HepG2 (cell line): ENCODE results near the gene SMIM31. TPM values are rescaled to one million over a fixed set of nuclear protein-coding genes. Genes with fewer than 3 reads are reported as not detected.

Experiments used
- ATAC-seq: fragments of 200-7000 bp; cut with Tn5 transposase; 3 replicates; pipeline ENCODE4 v1.9.1; 2020; ENCODE audit warnings: mild to moderate bottlenecking, moderate library complexity
- BruUV-seq: library from RNA; stranded (reverse); fragments of 400-500 nt; replicated peaks from 2 replicates; lab custom pipeline; 2021; lab: Mats Ljungman, UMichigan
- CTCF ChIA-PET: fragments of 300-600 bp; formaldehyde crosslinking; extraction: SDS; loops from one replicate; lab custom pipeline; 2021; ENCODE audit warnings: low total read pairs, inconsistent platforms, low intra/inter-chr PET ratio; lab: Yijun Ruan, JAX
- POLR2A ChIA-PET: fragments of 350-600 bp; sonication (Branson Sonifier 250); formaldehyde crosslinking; loops from one replicate; lab custom pipeline; 2020; ENCODE audit warnings: antibody characterized with exemption, inconsistent platforms; lab: Yijun Ruan, JAX
- DNase-seq: peaks from one replicate; pipeline ENCODE4 v3.0.0-alpha.2; 2015; ENCODE audit warnings: low spot score
- FAIRE-seq: peaks from 3 replicates; lab custom pipeline; 2011; peaks lifted over from hg19 to GRCh38; lab: Jason Lieb, UNC
- H2AFZ ChIP-seq: one replicate; pipeline ENCODE4 v1.6.1; 2011; ENCODE audit warnings: low read length, inconsistent platforms
- H3K27ac ChIP-seq: fragments of 300-600 bp; 3 replicates; pipeline ENCODE4 v1.8.0; 2011; ENCODE audit warnings: mixed run types, mild to moderate bottlenecking, mixed read lengths, low read length, inconsistent platforms; ENCODE audit not compliant: insufficient read depth; ENCODE audit errors: extremely low read length
- H3K27me3 ChIP-seq, 2 experiments: fragments of 200-600 bp in 1 of 2; 2 replicates in 1 of 2; 3 replicates in 1 of 2; pipeline versions ENCODE4 v1.6.0 to v1.8.0; 2011; ENCODE audit warnings: low read length in 2 of 2, mild to moderate bottlenecking in 2 of 2, moderate library complexity in 2 of 2, inconsistent platforms in 1 of 2; ENCODE audit not compliant: insufficient read depth in 2 of 2, control insufficient read depth in 1 of 2
- H3K36me3 ChIP-seq, 2 experiments: fragments of 200-600 bp in 1 of 2; replicated peaks in 1 of 2; 2 replicates in 1 of 2; 3 replicates in 1 of 2; pipeline versions ENCODE4 v1.5.1 to v1.8.0; 2011; ENCODE audit warnings: low read length in 2 of 2, inconsistent platforms in 1 of 2; ENCODE audit not compliant: insufficient read depth in 2 of 2, control insufficient read depth in 1 of 2
- H3K4me1 ChIP-seq: 2 replicates; pipeline ENCODE4 v1.5.1; 2012; ENCODE audit warnings: low read length, inconsistent platforms; ENCODE audit not compliant: insufficient read depth
- H3K4me2 ChIP-seq: 2 replicates; pipeline ENCODE4 v1.6.0; 2011; ENCODE audit warnings: low read depth, low read length, inconsistent platforms
- H3K4me3 ChIP-seq, 3 experiments: fragments of 200-600 bp in 1 of 3; sonication (generic), shearing (Covaris generic) in 1 of 3; replicated peaks in 1 of 3; 2 replicates each; pipeline ENCODE4 v1.5.1; 2011 to 2016; ENCODE audit warnings: low read length in 3 of 3, inconsistent platforms in 2 of 3, low read depth in 2 of 3, mild to moderate bottlenecking in 2 of 3, control low read depth in 1 of 3, mixed read lengths in 1 of 3; ENCODE audit not compliant: insufficient read depth in 1 of 3
- H3K79me2 ChIP-seq: one replicate; pipeline ENCODE4 v1.6.1; 2011; ENCODE audit warnings: low read length, inconsistent platforms; ENCODE audit not compliant: insufficient read depth
- H3K9ac ChIP-seq: 2 replicates; pipeline ENCODE4 v1.6.0; 2011; ENCODE audit warnings: mild to moderate bottlenecking, low read depth, low read length, inconsistent platforms; ENCODE audit not compliant: insufficient read depth
- H3K9me3 ChIP-seq: 2 replicates; pipeline ENCODE4 v1.5.1; 2012; ENCODE audit warnings: mild to moderate bottlenecking, low read length
- H4K20me1 ChIP-seq: 2 replicates; pipeline ENCODE4 v1.6.0; 2011; ENCODE audit warnings: inconsistent platforms, mild to moderate bottlenecking, low read length, moderate library complexity; ENCODE audit not compliant: insufficient read depth
- ARNT2 ChIP-seq: sonication (generic); formaldehyde crosslinking; IDR thresholded peaks from 2 replicates; pipeline ENCODE4 v1.8.0; 2022; ENCODE audit warnings: mild to moderate bottlenecking, low read depth, missing genetic modification reagents, moderate library complexity
- PHF20 ChIP-seq: sonication (generic); formaldehyde crosslinking; IDR thresholded peaks from 2 replicates; pipeline ENCODE4 v1.5.0; 2020; ENCODE audit warnings: mild to moderate bottlenecking, missing genetic modification reagents
- ZKSCAN8 ChIP-seq: IDR thresholded peaks from 2 replicates; pipeline ENCODE4 v1.6.1; 2016; ENCODE audit warnings: borderline replicate concordance, missing genetic modification reagents, missing compliant biosample characterization
- ZNF382 ChIP-seq: sonication (generic); formaldehyde crosslinking; IDR thresholded peaks from 2 replicates; pipeline ENCODE4 v1.5.0; 2020; ENCODE audit warnings: missing genetic modification reagents, mild to moderate bottlenecking, borderline replicate concordance
- ZNF432 ChIP-seq: sonication (generic); formaldehyde crosslinking; IDR thresholded peaks from 2 replicates; pipeline ENCODE4 v1.5.0; 2020; ENCODE audit warnings: missing genetic modification reagents, mild to moderate bottlenecking, borderline replicate concordance
- WGBS: methylation state at CpG from one replicate; pipeline ENCODE4 v1.1.6; 2017; ENCODE audit warnings: low lambda C conversion rate; 5-methylcytosine and 5-hydroxymethylcytosine counted together
- in situ Hi-C: cut with HindIII; loops from 2 replicates; pipeline ENCODE4 v1.10.0; 2017; ENCODE audit warnings: low pct_unique_long_range_greater_than_20kb; ENCODE audit not compliant: extremely low pct_ligation_motif_present
- intact Hi-C: fragments of 100-400 bp; cut with micrococcal nuclease; formaldehyde crosslinking; loops from one replicate; pipeline ENCODE4 v1.10.0; 2022; ENCODE audit not compliant: unreplicated experiment
- polyA plus RNA-seq, 8 experiments: library from polyadenylated mRNA; depleted of rRNA in 3 of 8; stranded (reverse) in 7 of 8; unstranded in 1 of 8; fragments of >200 nt; fragmentation: Illumina TruSeq in 4 of 8; extraction: Trizol in 4 of 8; gene quantifications; 2 replicates each; pipeline versions ENCODE4 v1.2.1 to v1.2.3, GENCODE V29; 2011 to 2016; ENCODE audit warnings: low read depth in 4 of 8, missing spikeins in 1 of 8, mixed read lengths in 1 of 8; ENCODE audit not compliant: insufficient read depth in 1 of 8
- total RNA-seq, 5 experiments: library from RNA; depleted of rRNA; stranded (reverse); fragments of >200 nt; fragmentation: Illumina TruSeq; extraction: Trizol; gene quantifications; 2 replicates each; pipeline ENCODE4 v1.2.3, GENCODE V29; 2016; ENCODE audit warnings: low read depth in 1 of 5
- TF ChIP-seq, protein P1 (sequence below): sonication (generic); formaldehyde crosslinking; IDR thresholded peaks from 2 replicates; pipeline ENCODE4 v1.4.0; 2020; ENCODE audit warnings: mild to moderate bottlenecking, missing genetic modification reagents

Gene SMIM31
- total and polyA plus RNA-seq, 2 of the 13 experiments (the other 11 are each of a cell fraction or from before 2014, with no cell fraction given), result not detected

- TF ChIP-seq, protein P1, sequence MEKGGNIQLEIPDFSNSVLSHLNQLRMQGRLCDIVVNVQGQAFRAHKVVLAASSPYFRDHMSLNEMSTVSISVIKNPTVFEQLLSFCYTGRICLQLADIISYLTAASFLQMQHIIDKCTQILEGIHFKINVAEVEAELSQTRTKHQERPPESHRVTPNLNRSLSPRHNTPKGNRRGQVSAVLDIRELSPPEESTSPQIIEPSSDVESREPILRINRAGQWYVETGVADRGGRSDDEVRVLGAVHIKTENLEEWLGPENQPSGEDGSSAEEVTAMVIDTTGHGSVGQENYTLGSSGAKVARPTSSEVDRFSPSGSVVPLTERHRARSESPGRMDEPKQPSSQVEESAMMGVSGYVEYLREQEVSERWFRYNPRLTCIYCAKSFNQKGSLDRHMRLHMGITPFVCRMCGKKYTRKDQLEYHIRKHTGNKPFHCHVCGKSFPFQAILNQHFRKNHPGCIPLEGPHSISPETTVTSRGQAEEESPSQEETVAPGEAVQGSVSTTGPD (CRISPR knock-in tag), result no peak
- no peak for TF ChIP-seq ZKSCAN8 (CRISPR knock-in tag)
- no peak for TF ChIP-seq ARNT2
- TF ChIP-seq ZNF432 (CRISPR knock-in tag), result no peak
Observed at GRCh38 chr4:164800786-164801185, 46.9 kb downstream of the SMIM31 start (continued).

DNA sequence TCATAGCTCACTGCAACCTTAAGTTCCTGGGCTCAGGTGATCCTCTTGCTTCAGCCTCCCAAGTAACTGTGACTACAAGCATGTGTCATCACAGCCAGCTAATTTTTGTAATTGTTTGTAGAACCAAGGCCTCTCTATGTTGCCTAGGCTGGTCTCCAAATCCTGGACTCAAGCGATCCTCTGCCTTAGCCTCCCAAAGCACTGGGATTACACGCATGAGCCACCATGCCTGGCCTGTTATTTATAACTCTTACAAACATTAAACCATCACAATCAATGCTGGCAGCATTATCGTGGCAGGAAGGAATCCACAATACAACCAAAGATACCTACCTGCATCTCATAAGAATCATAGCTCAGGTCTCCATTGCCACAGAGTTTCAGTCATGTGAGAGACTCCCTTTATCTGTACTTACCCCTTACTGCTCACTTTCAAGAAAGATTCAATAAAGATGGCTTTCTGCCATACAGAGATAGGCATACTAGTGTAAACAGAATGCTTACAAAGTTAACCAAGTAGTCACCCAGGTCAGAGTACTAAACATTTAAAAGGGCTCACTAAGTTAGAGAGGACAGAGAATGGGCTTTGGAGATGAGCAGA is 48.5 kb downstream of the SMIM31 start:
- intact Hi-C loops, result no loop called here
- BruUV-seq, result no TSS peak
- DNase-seq (no peak), FAIRE-seq (no peak), ATAC-seq (no peak)
- no peaks in the 10 kb centered on the region for H3K36me3 ChIP-seq
- no peak overlapping the region for H3K27ac ChIP-seq
- H3K4me3 ChIP-seq, result no peak overlapping the region
- no peaks in the 10 kb centered on the region for H3K79me2 ChIP-seq
- no peak overlapping the region for H2AFZ ChIP-seq
- no peaks in the 10 kb centered on the region for H4K20me1 ChIP-seq
- H3K4me2 ChIP-seq, result no peak overlapping the region
- peaks cover 2% of the 10 kb centered on the region for H3K4me1 ChIP-seq
- in situ Hi-C loops, result no loop called here
- WGBS, result 33% methylated on average over 3 of the region's 3 CpGs
- H3K9me3 ChIP-seq, result no peaks in the 10 kb centered on the region
- no peaks in the 10 kb centered on the region for H3K27me3 ChIP-seq
- POLR2A ChIA-PET, result no interaction called here
- CTCF ChIA-PET, result no interaction called here
- H3K9ac ChIP-seq, result no peak overlapping the region
- TF ChIP-seq PHF20 (CRISPR knock-in tag) (no peak), ZNF382 (CRISPR knock-in tag) (no peak)
